ENCODE results near the gene C17orf50. TPM values are rescaled to one million over a fixed set of nuclear protein-coding genes. Genes with fewer than 3 reads are reported as not detected.
A peak's percentile ranks its signal among the peaks of the same experiment; 100 is the strongest.

C17orf50 gene
- total and polyA plus RNA-seq, 4 donors, result not detected

- intact Hi-C loops (cut with DNase I), result loop anchor here in 1 of 2 donors (5.0 kb wide), 1 partner anchor 59 kb away; no protein-coding TSS in a partner anchor
- Histone ChIP-seq H3K4me3 (ENCODE audit: low read length in 2 of 2) (peak within 1 kb of the TSS; percentile 81 to 92), H3K9me3 (ENCODE audit: control insufficient read depth, low read length) (no peaks in the 10 kb centered on the region), H3K4me1 (ENCODE audit: control insufficient read depth in 1 of 2, insufficient read depth in 2 of 2, low read length in 2 of 2) (no peaks in the 10 kb centered on the region), H3K27ac (ENCODE audit: low read depth in 1 of 2, low read length in 2 of 2) (no peak within 1 kb of the TSS), H3K36me3 (ENCODE audit: control insufficient read depth in 1 of 2, insufficient read depth in 2 of 2, low read length in 1 of 2) (no peaks in the 10 kb centered on the region), H3K27me3 (ENCODE audit: control insufficient read depth in 1 of 2, insufficient read depth in 2 of 2, low read length in 1 of 2) (no peaks in the 10 kb centered on the region)
- DNase-seq (peak; percentile 65 to 87), ATAC-seq (ENCODE audit: low FRiP score) (peak; percentile 65)
- WGBS, 2 donors, result 3 to 6% methylated on average over 19 to 44 of the region's 44 CpGs
Observed at GRCh38 chr17:35731239-35731916, 29.3 kb upstream of the C17orf50 start, which contains the start of gene RASL10B. TSS of gene RASL10B (plus strand) at chr17:35731639. CDS start at chr17:35735185, 3,546 bp downstream.

- Histone ChIP-seq H3K27ac (ENCODE audit: low read depth in 1 of 2, low read length in 2 of 2) (no peak overlapping the region), H3K27me3 (ENCODE audit: control insufficient read depth in 1 of 2, insufficient read depth in 2 of 2, low read length in 1 of 2) (no peaks in the 10 kb centered on the region), H3K36me3 (ENCODE audit: control insufficient read depth in 1 of 2, insufficient read depth in 2 of 2, low read length in 1 of 2) (no peaks in the 10 kb centered on the region), H3K4me1 (ENCODE audit: control insufficient read depth in 1 of 2, insufficient read depth in 2 of 2, low read length in 2 of 2) (no peaks in the 10 kb centered on the region), H3K4me3 (ENCODE audit: low read length in 2 of 2) (peak overlapping the region; percentile 81 to 92), H3K9me3 (ENCODE audit: control insufficient read depth, low read length) (no peaks in the 10 kb centered on the region)
- intact Hi-C loops (cut with DNase I), result loop anchor here in 1 of 2 donors (5.0 kb wide), 1 partner anchor 60 kb away; no protein-coding TSS in a partner anchor
- WGBS, 2 donors, result 10 to 16% methylated on average over 18 to 47 of the region's 47 CpGs
- DNase-seq (no peak), ATAC-seq (ENCODE audit: low FRiP score) (peak; percentile 20)
Observed at GRCh38 chr17:35731917-35732805, 28.5 kb upstream of the C17orf50 start.

GRCh38 chr17:35732806-35733136 is 27.9 kb upstream of the C17orf50 start:
- no peaks in the 10 kb centered on the region for H3K4me1 ChIP-seq (ENCODE audit: control insufficient read depth in 1 of 2, insufficient read depth in 2 of 2, low read length in 2 of 2)
- WGBS, 2 donors, result 45 to 79% methylated on average over 1 of the region's 1 CpG
- no peak overlapping the region for H3K27ac ChIP-seq (ENCODE audit: low read depth in 1 of 2, low read length in 2 of 2)
- no peaks in the 10 kb centered on the region for H3K9me3 ChIP-seq (ENCODE audit: control insufficient read depth, low read length)
- intact Hi-C loops (cut with DNase I), result loop anchor here in 1 of 2 donors (5.0 kb wide), 1 partner anchor 60 kb away; no protein-coding TSS in a partner anchor
- no peaks in the 10 kb centered on the region for H3K27me3 ChIP-seq (ENCODE audit: control insufficient read depth in 1 of 2, insufficient read depth in 2 of 2, low read length in 1 of 2)
- ATAC-seq (ENCODE audit: low FRiP score) (no peak), DNase-seq (no peak)
- no peak overlapping the region for H3K4me3 ChIP-seq (ENCODE audit: low read length in 2 of 2)
- no peaks in the 10 kb centered on the region for H3K36me3 ChIP-seq (ENCODE audit: control insufficient read depth in 1 of 2, insufficient read depth in 2 of 2, low read length in 1 of 2)

- Histone ChIP-seq H3K4me3 (ENCODE audit: low read length in 2 of 2) (no peak overlapping the region), H3K27me3 (ENCODE audit: control insufficient read depth in 1 of 2, insufficient read depth in 2 of 2, low read length in 1 of 2) (no peaks in the 10 kb centered on the region), H3K9me3 (ENCODE audit: control insufficient read depth, low read length) (no peaks in the 10 kb centered on the region), H3K36me3 (ENCODE audit: control insufficient read depth in 1 of 2, insufficient read depth in 2 of 2, low read length in 1 of 2) (no peaks in the 10 kb centered on the region), H3K4me1 (ENCODE audit: control insufficient read depth in 1 of 2, insufficient read depth in 2 of 2, low read length in 2 of 2) (no peaks in the 10 kb centered on the region), H3K27ac (ENCODE audit: low read depth in 1 of 2, low read length in 2 of 2) (no peak overlapping the region)
- no peak for ATAC-seq (ENCODE audit: low FRiP score)
- 85 to 90% methylated on average over 6 of the region's 6 CpGs for WGBS, 2 donors
- no peak for DNase-seq
- intact Hi-C loops (cut with DNase I), result loop anchor here in 1 of 2 donors (5.0 kb wide), 1 partner anchor 61 kb away; no protein-coding TSS in a partner anchor
Observed at GRCh38 chr17:35733366-35733765, 27.3 kb upstream of the C17orf50 start.

- Histone ChIP-seq H3K27ac (ENCODE audit: low read depth in 1 of 2, low read length in 2 of 2) (no peak overlapping the region), H3K9me3 (ENCODE audit: control insufficient read depth, low read length) (no peaks in the 10 kb centered on the region), H3K4me3 (ENCODE audit: low read length in 2 of 2) (no peak overlapping the region), H3K4me1 (ENCODE audit: control insufficient read depth in 1 of 2, insufficient read depth in 2 of 2, low read length in 2 of 2) (no peaks in the 10 kb centered on the region), H3K36me3 (ENCODE audit: control insufficient read depth in 1 of 2, insufficient read depth in 2 of 2, low read length in 1 of 2) (no peaks in the 10 kb centered on the region), H3K27me3 (ENCODE audit: control insufficient read depth in 1 of 2, insufficient read depth in 2 of 2, low read length in 1 of 2) (no peaks in the 10 kb centered on the region)
- intact Hi-C loops (cut with DNase I), result loop anchor here in 1 of 2 donors (5.0 kb wide), 1 partner anchor 62 kb away; no protein-coding TSS in a partner anchor
- WGBS, 2 donors, result 72 to 78% methylated on average over 7 of the region's 7 CpGs
- DNase-seq, result no peak
- no peak for ATAC-seq (ENCODE audit: low FRiP score)
Observed at GRCh38 chr17:35734396-35734795, 26.3 kb upstream of the C17orf50 start.

- no peaks in the 10 kb centered on the region for H3K4me1 ChIP-seq (ENCODE audit: control insufficient read depth in 1 of 2, insufficient read depth in 2 of 2, low read length in 2 of 2)
- no peaks in the 10 kb centered on the region for H3K36me3 ChIP-seq (ENCODE audit: control insufficient read depth in 1 of 2, insufficient read depth in 2 of 2, low read length in 1 of 2)
- WGBS, 2 donors, result 82 to 83% methylated on average over 28 to 29 of the region's 29 CpGs
- no peak overlapping the region for H3K27ac ChIP-seq (ENCODE audit: low read depth in 1 of 2, low read length in 2 of 2)
- H3K4me3 ChIP-seq (ENCODE audit: low read length in 2 of 2), result no peak overlapping the region
- H3K27me3 ChIP-seq (ENCODE audit: control insufficient read depth in 1 of 2, insufficient read depth in 2 of 2, low read length in 1 of 2), result no peaks in the 10 kb centered on the region
- ATAC-seq (ENCODE audit: low FRiP score) (no peak), DNase-seq (no peak)
- intact Hi-C loops (cut with DNase I), result no loop called here
- no peaks in the 10 kb centered on the region for H3K9me3 ChIP-seq (ENCODE audit: control insufficient read depth, low read length)
Observed at GRCh38 chr17:35735036-35735805, 25.5 kb upstream of the C17orf50 start.

- no peak for ATAC-seq (ENCODE audit: low FRiP score)
- intact Hi-C loops (cut with DNase I), result no loop called here
- Histone ChIP-seq H3K4me1 (ENCODE audit: control insufficient read depth in 1 of 2, insufficient read depth in 2 of 2, low read length in 2 of 2) (no peaks in the 10 kb centered on the region), H3K27ac (ENCODE audit: low read depth in 1 of 2, low read length in 2 of 2) (no peak overlapping the region), H3K36me3 (ENCODE audit: control insufficient read depth in 1 of 2, insufficient read depth in 2 of 2, low read length in 1 of 2) (no peaks in the 10 kb centered on the region), H3K4me3 (ENCODE audit: low read length in 2 of 2) (no peak overlapping the region), H3K27me3 (ENCODE audit: control insufficient read depth in 1 of 2, insufficient read depth in 2 of 2, low read length in 1 of 2) (no peaks in the 10 kb centered on the region), H3K9me3 (ENCODE audit: control insufficient read depth, low read length) (no peaks in the 10 kb centered on the region)
- DNase-seq, result no peak
- WGBS, 2 donors, result 95 to 97% methylated on average over 5 of the region's 5 CpGs
Observed at GRCh38 chr17:35736236-35736635, 24.5 kb upstream of the C17orf50 start.

GRCh38 chr17:35738519-35739133 is 22.1 kb upstream of the C17orf50 start:
- H3K27me3 ChIP-seq (ENCODE audit: control insufficient read depth in 1 of 2, insufficient read depth in 2 of 2, low read length in 1 of 2), result no peaks in the 10 kb centered on the region
- intact Hi-C loops (cut with DNase I), result no loop called here
- H3K36me3 ChIP-seq (ENCODE audit: control insufficient read depth in 1 of 2, insufficient read depth in 2 of 2, low read length in 1 of 2), result no peaks in the 10 kb centered on the region
- WGBS, 2 donors, result 86 to 89% methylated on average over 5 of the region's 5 CpGs
- H3K4me1 ChIP-seq (ENCODE audit: control insufficient read depth in 1 of 2, insufficient read depth in 2 of 2, low read length in 2 of 2), result no peaks in the 10 kb centered on the region
- no peak for DNase-seq
- no peaks in the 10 kb centered on the region for H3K9me3 ChIP-seq (ENCODE audit: control insufficient read depth, low read length)
- no peak for ATAC-seq (ENCODE audit: low FRiP score)
- no peak overlapping the region for H3K27ac ChIP-seq (ENCODE audit: low read depth in 1 of 2, low read length in 2 of 2)
- H3K4me3 ChIP-seq (ENCODE audit: low read length in 2 of 2), result no peak overlapping the region

All from aorta (tissue), 5 donors.